Retina (tissue), 1 donor: ENCODE data around the gene KCNK4.
"Not testable (repeated sequence)": the region's sequence is repeated elsewhere in the genome, so short reads cannot be mapped to it uniquely, and the experiment has no call there.

Experiments
- DNase-seq: peaks from one replicate; pipeline ENCODE4 v3.0.0-alpha.2; 2016

KCNK4 gene

DNA sequence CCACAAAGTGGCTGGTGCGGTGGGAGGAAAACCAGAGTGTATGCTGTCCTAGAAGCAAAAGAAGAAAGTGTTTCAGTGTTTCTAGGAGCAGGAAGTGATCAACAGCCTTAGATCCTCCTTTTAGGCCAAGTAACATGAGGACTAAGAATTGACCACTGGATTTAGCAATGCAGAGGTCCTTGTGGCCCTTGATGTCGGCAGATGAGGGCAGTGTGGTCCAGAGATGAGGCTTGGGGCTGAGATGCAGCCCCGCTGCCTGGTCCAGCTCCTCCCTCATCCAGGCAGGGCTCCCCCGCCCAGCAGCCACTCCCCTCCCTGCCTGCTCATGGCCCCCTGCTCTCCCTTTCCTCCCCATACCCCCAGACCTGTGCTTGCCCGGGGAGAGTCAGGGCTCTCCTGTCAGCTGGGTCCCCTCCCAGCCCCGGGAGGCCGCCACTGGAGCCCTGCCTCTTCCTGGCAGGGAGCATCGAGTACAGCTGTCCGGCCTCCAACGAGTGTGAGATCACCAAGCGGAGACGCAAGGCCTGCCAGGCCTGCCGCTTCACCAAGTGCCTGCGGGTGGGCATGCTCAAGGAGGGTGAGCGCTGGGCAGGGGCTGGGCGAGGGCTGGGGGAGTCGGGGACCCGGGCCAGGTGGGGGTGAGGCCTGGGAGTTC is 22.5 kb downstream of the KCNK4 start:
- no peak for DNase-seq

DNA sequence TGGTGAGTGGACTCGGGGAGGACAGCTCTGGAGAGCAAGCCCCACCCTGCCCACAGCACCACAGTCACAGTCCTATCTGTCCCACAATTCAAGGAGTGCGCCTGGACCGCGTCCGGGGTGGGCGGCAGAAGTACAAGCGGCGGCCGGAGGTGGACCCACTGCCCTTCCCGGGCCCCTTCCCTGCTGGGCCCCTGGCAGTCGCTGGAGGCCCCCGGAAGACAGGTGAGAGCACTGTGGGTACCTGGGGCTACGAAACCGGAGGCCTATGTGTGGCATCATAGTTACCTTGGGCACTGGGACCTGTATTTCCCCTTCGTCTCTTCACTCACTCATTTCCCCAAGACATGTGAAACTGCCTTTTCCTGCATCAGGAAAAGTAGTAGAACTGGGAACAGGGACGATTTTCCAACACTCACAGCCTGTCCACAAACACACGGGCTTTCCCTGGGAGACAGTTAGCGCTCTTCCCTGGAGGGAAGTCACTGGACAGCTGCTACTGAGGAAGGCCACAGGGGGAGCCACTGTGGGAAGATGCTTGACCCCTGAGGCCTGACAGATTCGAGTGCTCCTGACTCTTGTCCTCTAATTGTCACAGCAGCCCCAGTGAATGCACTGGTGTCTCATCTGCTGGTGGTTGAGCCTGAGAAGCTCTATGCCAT is 23.2 kb downstream of the KCNK4 start:
- DNase-seq, result no peak

DNA sequence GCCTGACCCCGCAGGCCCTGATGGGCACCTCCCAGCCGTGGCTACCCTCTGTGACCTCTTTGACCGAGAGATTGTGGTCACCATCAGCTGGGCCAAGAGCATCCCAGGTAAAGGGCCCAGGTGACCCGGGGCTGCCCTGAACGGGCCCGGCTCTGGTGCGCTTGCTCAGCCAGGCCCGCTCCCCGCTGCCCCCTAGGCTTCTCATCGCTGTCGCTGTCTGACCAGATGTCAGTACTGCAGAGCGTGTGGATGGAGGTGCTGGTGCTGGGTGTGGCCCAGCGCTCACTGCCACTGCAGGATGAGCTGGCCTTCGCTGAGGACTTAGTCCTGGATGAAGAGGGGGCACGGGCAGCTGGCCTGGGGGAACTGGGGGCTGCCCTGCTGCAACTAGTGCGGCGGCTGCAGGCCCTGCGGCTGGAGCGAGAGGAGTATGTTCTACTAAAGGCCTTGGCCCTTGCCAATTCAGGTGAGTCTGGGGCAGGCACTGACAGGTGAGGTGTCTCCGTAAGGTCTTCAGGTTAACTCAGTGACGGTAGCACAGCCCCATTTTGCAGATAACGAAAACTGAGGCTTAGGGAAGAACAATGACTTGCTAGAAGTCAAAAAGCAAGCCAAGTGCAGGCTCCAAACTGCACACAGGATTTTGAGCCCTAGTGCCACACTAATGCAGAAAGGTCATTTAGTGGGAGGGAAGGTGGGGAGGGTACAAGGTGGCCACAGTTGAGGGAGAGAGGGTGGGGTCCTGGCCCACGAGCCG is 23.9 kb downstream of the KCNK4 start:
- DNase-seq, result no peak

DNA sequence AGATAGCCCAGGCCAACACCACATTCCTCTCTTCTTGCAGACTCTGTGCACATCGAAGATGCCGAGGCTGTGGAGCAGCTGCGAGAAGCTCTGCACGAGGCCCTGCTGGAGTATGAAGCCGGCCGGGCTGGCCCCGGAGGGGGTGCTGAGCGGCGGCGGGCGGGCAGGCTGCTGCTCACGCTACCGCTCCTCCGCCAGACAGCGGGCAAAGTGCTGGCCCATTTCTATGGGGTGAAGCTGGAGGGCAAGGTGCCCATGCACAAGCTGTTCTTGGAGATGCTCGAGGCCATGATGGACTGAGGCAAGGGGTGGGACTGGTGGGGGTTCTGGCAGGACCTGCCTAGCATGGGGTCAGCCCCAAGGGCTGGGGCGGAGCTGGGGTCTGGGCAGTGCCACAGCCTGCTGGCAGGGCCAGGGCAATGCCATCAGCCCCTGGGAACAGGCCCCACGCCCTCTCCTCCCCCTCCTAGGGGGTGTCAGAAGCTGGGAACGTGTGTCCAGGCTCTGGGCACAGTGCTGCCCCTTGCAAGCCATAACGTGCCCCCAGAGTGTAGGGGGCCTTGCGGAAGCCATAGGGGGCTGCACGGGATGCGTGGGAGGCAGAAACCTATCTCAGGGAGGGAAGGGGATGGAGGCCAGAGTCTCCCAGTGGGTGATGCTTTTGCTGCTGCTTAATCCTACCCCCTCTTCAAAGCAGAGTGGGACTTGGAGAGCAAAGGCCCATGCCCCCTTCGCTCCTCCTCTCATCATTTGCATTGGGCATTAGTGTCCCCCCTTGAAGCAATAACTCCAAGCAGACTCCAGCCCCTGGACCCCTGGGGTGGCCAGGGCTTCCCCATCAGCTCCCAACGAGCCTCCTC is 24.8 kb downstream of the KCNK4 start:
- not testable (repeated sequence) for DNase-seq

DNA sequence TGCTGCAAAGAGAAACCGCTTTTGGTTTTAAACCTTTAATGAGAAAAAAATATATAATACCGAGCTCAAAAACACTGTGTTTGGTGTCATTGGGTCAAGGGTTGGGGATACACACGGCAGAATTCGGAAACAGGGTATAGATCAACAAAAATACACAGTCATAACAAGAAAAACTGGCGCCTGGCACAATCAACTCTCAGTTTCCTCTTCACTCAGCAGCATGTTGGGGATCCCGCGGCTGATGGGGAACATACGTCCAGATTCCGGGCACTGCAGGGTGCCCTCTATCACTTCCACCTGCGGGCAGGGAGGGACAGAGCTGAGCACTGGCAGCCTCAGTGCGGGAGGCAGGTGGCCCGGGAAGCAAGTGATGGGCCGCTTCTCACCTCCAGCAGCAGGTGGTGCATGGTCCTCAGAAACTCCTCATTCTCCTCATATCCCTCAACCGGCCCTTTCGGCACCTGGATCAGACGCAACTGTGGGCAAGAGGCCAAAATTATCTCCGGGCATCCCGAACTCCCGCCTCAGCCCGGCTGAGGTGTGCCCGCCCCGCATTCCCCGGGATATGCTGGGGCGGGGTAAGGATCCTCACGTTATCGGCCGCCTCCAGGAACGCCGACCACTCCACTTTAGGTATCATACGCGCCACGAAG is 25.7 kb downstream of the KCNK4 start:
- no peak for DNase-seq

DNA sequence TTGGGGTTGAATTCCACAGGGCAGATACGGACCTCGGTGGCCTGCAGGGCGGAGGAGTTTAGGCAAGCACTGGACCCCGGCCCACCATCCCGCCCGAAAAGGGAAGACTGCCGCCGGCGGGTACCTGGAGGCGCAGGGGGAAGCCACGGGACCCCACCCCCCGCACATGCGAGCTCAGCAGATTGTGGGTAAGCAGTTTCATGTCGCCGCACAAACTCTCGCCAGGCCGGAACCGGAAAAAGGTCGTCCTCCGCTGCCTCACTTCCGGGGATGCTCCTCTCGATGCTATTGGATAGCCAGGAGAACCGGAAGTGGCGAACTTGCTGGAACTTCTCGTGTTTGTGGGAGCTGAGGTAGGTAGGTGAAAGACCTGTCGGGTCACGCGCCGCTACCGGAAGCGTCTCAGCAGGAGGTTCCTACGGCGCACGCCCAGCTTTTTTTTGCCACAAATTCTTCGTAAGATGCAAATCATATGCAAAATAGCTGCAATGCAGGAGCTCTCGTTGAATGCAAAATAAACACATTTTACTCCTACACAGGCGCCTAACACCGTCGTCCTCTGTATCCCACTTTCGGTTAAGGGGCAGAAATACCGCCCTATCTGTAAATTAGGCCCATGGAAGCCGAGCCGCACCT is 26.3 kb downstream of the KCNK4 start, which contains the start of gene TRMT112:
TRMT112 (minus strand) TSS at position 235 of the 636 bp plus-strand sequence; CDS start at position 202, 33 bp downstream.
- peak; percentile 96 for DNase-seq

DNA sequence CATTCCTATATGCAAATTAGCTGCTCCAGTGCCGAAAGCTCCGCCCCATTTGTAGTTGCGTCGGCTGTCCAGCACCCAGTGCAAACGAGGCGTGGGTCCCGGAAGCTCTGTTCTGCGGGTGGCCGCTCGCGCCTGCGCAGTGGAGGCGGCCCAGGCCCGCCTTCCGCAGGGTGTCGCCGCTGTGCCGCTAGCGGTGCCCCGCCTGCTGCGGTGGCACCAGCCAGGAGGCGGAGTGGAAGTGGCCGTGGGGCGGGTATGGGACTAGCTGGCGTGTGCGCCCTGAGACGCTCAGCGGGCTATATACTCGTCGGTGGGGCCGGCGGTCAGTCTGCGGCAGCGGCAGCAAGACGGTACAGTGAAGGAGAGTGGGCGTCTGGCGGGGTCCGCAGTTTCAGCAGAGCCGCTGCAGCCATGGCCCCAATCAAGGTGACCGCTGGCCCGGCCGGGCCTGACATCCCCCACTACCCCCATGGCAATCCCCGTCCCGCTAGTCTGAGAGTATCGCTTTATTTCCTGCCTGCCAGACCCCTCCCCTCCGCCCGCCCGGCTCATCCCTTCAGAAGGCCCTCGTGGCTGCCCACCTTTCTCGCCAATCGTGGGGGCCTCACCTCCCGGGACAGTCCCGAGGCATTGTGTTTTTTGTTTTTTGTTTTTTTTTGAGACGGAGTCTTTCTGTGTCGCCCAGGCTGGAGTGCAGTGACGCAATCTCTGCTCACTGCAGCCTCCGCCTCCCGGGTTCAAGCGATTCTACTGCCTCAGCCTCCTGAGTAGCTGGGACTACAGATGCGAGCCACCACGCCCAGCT is 27.1 kb downstream of the KCNK4 start, which contains the start of gene PRDX5:
PRDX5 (plus strand) TSS at position 161 of the 805 bp plus-strand sequence; CDS start at position 256, 95 bp downstream.
- peak; percentile 97 for DNase-seq

DNA sequence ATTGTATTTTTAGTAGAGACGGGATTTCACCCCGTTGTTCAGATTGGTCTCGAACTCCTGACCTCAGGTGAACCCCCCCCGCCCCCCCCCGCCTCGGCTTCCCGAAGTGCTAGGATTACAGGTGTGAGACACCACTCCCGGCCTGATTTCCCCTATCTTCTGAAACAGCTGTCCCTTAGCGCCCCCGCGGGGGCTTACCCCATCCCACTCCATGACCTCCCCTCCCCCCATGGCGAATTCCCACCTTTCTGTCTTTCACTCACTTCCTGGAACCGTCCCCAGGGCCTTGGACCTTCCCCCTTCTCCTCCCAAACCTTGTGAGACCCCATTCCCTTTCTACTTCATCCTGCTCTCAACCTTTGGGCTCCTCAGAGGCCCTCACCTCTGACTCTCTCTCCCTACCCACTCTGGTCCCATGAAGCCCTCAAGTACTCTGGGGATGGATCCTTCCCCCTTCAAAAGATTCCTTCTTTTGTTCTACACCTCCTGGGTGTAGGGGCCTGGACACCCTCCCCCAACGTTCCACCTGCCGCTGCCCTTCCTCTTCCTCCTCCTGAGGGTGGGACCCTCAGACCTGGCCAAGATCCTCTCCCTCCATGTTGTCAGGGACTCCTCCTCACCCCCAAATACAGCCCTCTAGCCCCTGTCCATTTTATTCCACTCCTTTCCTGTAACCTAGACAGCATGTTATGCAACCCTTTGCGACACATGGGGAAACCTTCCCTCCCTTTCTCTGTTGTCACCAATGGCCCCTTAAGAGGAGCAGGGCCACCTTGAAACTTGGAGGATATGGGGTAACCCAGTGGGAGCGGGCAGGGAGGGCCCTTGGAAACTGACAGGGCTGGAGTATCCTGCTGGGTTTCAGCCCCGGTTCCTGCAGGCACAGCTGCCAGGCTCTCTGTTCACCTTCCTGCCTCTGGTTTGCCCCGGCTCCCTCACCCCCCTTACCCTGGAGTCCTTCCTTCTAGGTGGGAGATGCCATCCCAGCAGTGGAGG is 28.0 kb downstream of the KCNK4 start:
- no peak for DNase-seq

DNA sequence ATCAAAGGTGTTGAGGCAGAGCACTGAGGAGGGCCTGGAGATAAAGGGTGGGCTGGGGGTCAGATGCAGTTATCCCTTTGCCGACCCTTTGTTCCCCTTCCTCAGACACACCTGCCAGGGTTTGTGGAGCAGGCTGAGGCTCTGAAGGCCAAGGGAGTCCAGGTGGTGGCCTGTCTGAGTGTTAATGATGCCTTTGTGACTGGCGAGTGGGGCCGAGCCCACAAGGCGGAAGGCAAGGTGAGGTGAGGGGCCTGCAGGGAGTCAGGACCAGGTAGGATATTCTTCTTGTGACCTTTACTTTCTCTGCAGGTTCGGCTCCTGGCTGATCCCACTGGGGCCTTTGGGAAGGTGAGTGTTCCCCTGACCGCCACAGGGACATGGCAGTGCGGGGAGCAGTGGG is 29.5 kb downstream of the KCNK4 start:
- no peak for DNase-seq

DNA sequence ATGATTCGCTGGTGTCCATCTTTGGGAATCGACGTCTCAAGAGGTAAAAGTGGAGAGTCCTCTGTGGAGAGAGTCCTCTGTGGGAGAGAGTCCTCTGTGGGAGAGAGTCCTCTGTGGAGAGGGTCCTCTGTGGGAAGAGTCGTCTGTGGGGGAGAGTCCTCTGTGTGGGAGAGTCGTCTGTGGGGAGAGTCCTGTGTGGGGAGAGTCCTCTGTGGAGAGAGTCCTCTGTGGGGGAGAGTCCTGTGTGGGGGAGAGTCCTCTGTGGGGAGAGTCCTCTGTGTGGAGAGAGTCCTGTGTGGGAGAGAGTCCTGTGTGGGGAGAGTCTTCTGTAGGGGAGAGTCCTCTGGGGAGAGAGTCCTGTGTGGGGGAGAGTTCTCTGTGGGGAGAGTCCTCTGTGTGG is 29.9 kb downstream of the KCNK4 start:
- no peak for DNase-seq

DNA sequence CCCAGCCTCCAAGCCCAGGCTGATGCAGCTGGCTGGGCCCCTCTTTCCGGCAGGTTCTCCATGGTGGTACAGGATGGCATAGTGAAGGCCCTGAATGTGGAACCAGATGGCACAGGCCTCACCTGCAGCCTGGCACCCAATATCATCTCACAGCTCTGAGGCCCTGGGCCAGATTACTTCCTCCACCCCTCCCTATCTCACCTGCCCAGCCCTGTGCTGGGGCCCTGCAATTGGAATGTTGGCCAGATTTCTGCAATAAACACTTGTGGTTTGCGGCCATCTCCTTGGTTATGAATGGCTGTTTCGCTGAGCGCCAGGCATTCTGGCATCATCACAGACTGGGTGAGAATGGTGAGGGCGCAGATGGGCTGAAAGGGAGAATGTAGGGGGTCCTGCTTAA is 30.4 kb downstream of the KCNK4 start:
- DNase-seq, result no peak

DNA sequence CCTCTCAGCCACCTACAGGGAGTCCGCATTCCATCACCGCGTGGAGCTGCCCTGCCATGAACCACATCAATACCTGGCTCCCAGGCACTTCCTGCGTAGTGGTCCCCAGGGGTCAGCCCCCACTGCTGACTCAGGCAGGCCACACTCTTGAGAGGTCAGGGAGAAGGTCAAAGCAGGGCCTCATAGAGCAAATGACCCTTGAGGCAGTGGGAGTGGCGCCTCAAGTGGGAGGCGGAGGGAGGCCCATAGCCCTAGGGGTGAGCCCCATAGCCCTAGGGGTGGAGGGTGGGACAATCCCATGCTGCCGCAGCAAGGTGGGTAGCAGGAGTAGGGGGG is 31.8 kb downstream of the KCNK4 start:
- DNase-seq, result no peak

DNA sequence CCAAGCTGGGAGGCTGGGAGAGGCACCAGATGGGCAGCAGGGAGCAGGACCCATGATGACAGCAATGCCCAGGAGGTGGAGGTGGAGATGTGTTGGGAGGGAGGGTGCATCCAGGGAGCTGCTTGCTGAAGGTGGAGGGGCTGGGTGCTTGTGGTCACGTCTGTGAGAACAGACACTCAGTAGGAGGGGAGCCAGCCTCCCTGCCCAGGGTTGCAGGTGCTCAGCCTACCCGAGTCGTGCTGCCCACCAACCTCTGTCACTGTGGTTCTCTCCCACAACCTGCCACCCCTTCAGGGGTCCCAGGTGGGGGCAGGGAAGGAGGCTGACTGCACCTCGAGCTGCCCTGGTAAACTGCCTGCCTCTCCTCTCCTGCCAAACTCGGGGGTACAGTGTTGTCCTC is 32.3 kb downstream of the KCNK4 start:
- DNase-seq, result no peak

DNA sequence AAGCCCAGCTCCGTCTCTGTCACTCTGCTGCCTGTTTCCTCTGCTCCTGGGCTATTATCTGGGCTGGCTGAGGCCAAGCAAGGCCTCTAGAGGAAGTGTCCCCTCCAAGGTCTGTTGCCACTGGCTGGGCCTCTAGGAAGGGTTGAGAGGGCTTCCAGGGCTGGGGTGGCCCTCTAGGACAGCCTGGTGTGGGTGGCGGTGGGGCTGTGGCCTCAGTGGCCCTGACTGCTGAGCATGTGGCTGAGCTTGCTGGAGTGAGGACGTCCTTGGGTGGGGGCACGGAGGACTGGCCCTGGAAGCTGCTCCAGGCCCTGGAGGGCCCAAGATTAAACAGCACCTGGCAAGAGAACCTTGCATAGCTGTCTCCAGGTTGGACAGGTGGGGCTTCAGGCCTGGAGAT is 32.9 kb downstream of the KCNK4 start:
- DNase-seq, result not testable (repeated sequence)

DNA sequence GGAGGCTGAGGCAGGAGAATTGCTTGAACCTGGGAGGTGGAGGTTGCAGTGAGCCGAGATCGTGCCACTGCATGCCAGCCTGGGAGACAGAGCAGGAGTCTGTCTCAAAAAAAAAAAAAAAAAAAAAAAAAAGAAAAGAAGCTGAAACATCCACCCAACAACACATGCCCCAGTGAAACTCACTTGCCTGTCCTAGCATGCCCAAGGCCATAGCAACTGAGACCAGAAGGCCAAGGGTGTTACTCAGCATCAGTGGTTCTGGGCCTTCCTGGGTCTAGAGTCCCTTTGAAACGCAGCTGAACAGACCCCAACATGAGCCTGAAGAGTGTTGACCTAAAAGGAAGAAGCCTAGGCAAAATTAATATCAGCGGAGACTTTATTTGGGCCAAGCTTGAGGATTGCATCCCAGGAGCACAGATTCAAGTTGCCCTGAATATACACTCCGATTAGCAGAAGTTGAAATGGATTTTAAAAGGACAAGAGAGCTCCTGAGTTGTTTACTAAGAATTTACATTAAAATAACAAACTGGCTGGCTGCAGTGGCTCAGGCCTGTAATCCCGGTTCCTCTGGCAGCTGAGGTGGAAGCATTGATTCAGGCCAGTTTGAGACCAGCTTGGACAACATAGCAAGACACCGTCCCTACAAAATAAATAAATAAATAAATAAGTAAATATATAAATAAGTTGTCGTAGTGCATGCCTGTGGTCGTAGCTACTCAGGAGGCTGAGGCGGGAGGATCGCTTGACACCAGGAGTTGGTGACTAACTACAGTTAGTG is 33.8 kb downstream of the KCNK4 start:
- DNase-seq, result no peak

DNA sequence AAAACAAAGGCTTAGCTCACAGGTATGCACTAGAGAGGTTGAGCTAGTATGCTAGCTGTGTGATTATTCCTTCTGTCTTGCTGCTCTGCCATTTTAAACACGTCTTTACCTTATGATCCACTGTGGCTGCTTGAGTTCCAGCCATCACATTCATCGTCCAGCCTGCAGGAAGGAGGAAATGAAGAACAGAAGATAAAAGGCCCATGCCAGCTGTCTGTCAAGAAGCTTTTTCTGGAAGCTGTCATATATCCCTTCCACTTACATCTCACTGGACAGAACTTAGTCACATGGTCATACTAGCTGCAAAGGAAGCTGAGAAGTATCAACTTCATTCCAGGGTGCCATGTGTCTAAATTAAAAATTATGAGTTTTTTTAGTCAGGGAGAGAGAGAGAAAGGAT is 36.3 kb downstream of the KCNK4 start:
- DNase-seq, result no peak

DNA sequence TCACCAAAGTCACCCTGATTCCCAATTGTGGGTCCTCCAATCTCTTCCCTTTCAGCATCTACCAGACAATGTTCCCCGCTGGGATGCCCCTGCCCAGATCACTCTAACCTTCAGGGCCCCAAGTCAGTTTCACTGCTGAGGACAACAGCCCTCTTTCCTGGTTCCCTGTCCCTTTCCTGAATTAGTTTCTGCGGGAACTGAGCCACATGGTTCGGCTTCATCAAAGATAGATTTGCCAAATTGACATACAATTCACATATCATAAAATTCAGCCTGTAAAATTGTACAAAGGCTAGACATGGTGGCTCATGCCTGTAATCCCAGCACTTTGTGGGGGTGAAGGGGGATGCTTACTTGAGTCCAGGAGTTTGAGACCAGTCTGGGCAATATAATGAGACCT is 36.9 kb downstream of the KCNK4 start:
- DNase-seq, result no peak

DNA sequence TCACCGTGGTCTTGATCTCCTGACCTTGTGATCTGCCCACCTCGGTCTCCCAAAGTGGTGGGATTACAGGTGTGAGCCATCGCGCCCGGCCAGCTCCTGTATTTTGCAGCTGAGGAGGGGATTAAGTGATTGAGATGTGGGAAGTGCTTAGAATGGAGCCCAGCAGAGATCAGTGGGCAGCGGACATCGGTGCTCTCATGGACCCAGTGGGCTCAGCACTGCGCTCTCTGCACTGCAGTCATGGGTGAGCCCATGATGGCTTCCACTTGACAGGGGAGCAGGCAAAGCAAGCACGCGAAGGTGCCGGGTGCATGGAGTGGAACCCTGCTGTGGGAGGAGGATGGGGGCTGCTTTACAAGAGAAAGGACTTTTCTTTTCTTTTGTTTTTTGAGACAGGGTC is 39.8 kb downstream of the KCNK4 start:
- DNase-seq, result no peak
